GM12878 (cell line): ENCODE measurements around the gene SALL4. TPM values are rescaled to one million over a fixed set of nuclear protein-coding genes. Genes with fewer than 3 reads are reported as not detected.
"Not testable (repeated sequence)": the region's sequence is repeated elsewhere in the genome, so short reads cannot be mapped to it uniquely, and the experiment has no call there.

Experiments
- ATAC-seq: fragments of 200-7000 bp; cut with Tn5 transposase; 3 replicates; pipeline ENCODE4 v1.9.1; 2020; ENCODE audit warnings: mild to moderate bottlenecking, moderate library complexity
- BruUV-seq: library from RNA; stranded (reverse); fragments of 400-500 nt; replicated peaks from 2 replicates; lab custom pipeline; 2021; lab: Mats Ljungman, UMichigan
- CTCF ChIA-PET: fragments of 300-600 bp; sonication (Branson Sonifier 250); formaldehyde crosslinking; extraction: SDS; loops from one replicate; lab custom pipeline; 2021; ENCODE audit warnings: inconsistent platforms; lab: Yijun Ruan, JAX
- POLR2A ChIA-PET: fragments of 350-600 bp; formaldehyde crosslinking; extraction: SDS; loops from one replicate; lab custom pipeline; 2021; ENCODE audit warnings: inconsistent platforms; lab: Charles Lee
- RAD21 ChIA-PET: fragments of 300-600 bp; sonication (Branson Sonifier 250); formaldehyde crosslinking; loops from one replicate; lab custom pipeline; 2023; ENCODE audit warnings: antibody characterized with exemption; ENCODE audit not compliant: unreplicated experiment; lab: Charles Lee
- SMC1A ChIA-PET: fragments of 300-600 bp; sonication (Branson Sonifier 250); formaldehyde crosslinking; loops from one replicate; lab custom pipeline; 2023; ENCODE audit not compliant: unreplicated experiment, uncharacterized antibody; lab: Charles Lee
- DNase-seq: peaks from one replicate; pipeline ENCODE4 v3.0.0-alpha.2; 2011; ENCODE audit warnings: low read depth, low spot score
- FAIRE-seq: peaks from 3 replicates; lab custom pipeline; 2011; peaks lifted over from hg19 to GRCh38; lab: Jason Lieb, UNC
- H2AFZ ChIP-seq: 2 replicates; pipeline ENCODE4 v1.6.0; 2011; ENCODE audit warnings: low read depth, low read length, control low read depth; ENCODE audit not compliant: control insufficient read depth
- H3K27ac ChIP-seq: 2 replicates; pipeline ENCODE4 v1.5.1; 2011; ENCODE audit warnings: control low read depth; ENCODE audit not compliant: control insufficient read depth, insufficient read depth
- H3K27me3 ChIP-seq, 2 experiments: replicated peaks in 1 of 2; 2 replicates each; pipeline versions ENCODE4 v1.6.0 to v1.6.1; 2011; ENCODE audit warnings: low read length in 1 of 2; ENCODE audit not compliant: control insufficient read depth in 2 of 2, insufficient read depth in 2 of 2
- H3K36me3 ChIP-seq, 2 experiments: 2 replicates each; pipeline ENCODE4 v1.5.1; 2011; ENCODE audit warnings: low read length in 1 of 2; ENCODE audit not compliant: control insufficient read depth in 2 of 2, insufficient read depth in 2 of 2
- H3K4me1 ChIP-seq: 2 replicates; pipeline ENCODE4 v1.6.1; 2011; ENCODE audit warnings: mild to moderate bottlenecking, low read length, moderate library complexity, mixed read lengths; ENCODE audit not compliant: control insufficient read depth, insufficient read depth
- H3K4me2 ChIP-seq: 2 replicates; pipeline ENCODE4 v1.6.0; 2011; ENCODE audit warnings: control low read depth; ENCODE audit not compliant: control insufficient read depth, insufficient read depth
- H3K4me3 ChIP-seq: fragments of 200-600 bp; sonication (generic); 2 replicates; pipeline ENCODE4 v1.5.1; 2016
- H3K79me2 ChIP-seq: 2 replicates; pipeline ENCODE4 v1.6.0; 2011; ENCODE audit warnings: low read length; ENCODE audit not compliant: control insufficient read depth, insufficient read depth
- H3K9ac ChIP-seq: 2 replicates; pipeline ENCODE4 v1.8.0; 2011; ENCODE audit warnings: low read length, control low read depth, mixed read lengths; ENCODE audit not compliant: control insufficient read depth, insufficient read depth
- H3K9me3 ChIP-seq: replicated peaks from 3 replicates; pipeline ENCODE4 v1.5.1; 2011; ENCODE audit warnings: mild to moderate bottlenecking, low read length; ENCODE audit not compliant: control insufficient read depth, insufficient read depth
- H4K20me1 ChIP-seq: 2 replicates; pipeline ENCODE4 v1.6.0; 2011; ENCODE audit not compliant: control insufficient read depth, insufficient read depth
- BRCA1 ChIP-seq: IDR thresholded peaks from 2 replicates; pipeline ENCODE4 v1.6.1; 2011; ENCODE audit warnings: low read depth, low read length, improper control_type of control experiment
- CHD4 ChIP-seq: fragments of 200-600 bp; sonication (generic); IDR thresholded peaks from 2 replicates; pipeline ENCODE4 v1.6.1; 2016; ENCODE audit warnings: mild to moderate bottlenecking
- GATAD2B ChIP-seq: fragments of 450-650 bp; conservative IDR thresholded peaks from 2 replicates; pipeline ENCODE4 v1.6.1; 2017; ENCODE audit warnings: low read depth, mild to moderate bottlenecking, moderate library complexity
- KAT2A ChIP-seq: conservative IDR thresholded peaks from 2 replicates; pipeline ENCODE4 v1.6.1; 2011; ENCODE audit warnings: low read depth, low read length; ENCODE audit not compliant: control insufficient read depth
- NR2C2 ChIP-seq: IDR thresholded peaks from 2 replicates; pipeline ENCODE4 v1.6.1; 2011; ENCODE audit warnings: borderline replicate concordance, low read depth; ENCODE audit not compliant: control insufficient read depth, insufficient read length
- POU2F2 ChIP-seq: IDR thresholded peaks from 3 replicates; pipeline ENCODE4 v1.6.1; 2011; ENCODE audit warnings: low read depth, mild to moderate bottlenecking, low read length, borderline replicate concordance
- SIN3A ChIP-seq: IDR thresholded peaks from 2 replicates; pipeline ENCODE4 v1.6.1; 2012; ENCODE audit warnings: low read depth, low read length, improper control_type of control experiment
- SIX5 ChIP-seq: IDR thresholded peaks from 2 replicates; pipeline ENCODE4 v1.6.1; 2011; ENCODE audit warnings: mild to moderate bottlenecking, low read depth, low read length, moderate library complexity; ENCODE audit not compliant: severe bottlenecking
- SUPT20H ChIP-seq: IDR thresholded peaks from 2 replicates; pipeline ENCODE4 v1.6.1; 2011; ENCODE audit warnings: low read depth, mild to moderate bottlenecking, low read length, moderate library complexity, borderline replicate concordance; ENCODE audit not compliant: control insufficient read depth
- ZNF24 ChIP-seq: fragments of 450-650 bp; IDR thresholded peaks from 2 replicates; pipeline ENCODE4 v1.6.1; 2017; ENCODE audit warnings: antibody characterized with exemption, mild to moderate bottlenecking
- WGBS: methylation state at CpG from one replicate; pipeline ENCODE4 v1.1.6; 2016; ENCODE audit warnings: low lambda C conversion rate; ENCODE audit not compliant: insufficient replicate concordance, insufficient coverage; ENCODE audit errors: missing lambda C conversion rate; 5-methylcytosine and 5-hydroxymethylcytosine counted together
- in situ Hi-C: fragments of 300-500 bp; cut with MboI; formaldehyde crosslinking; loops from 9 replicates; pipeline ENCODE4 v1.14.3; 2018; ENCODE audit warnings: mixed read lengths
- intact Hi-C: fragments of 100-400 bp; cut with micrococcal nuclease; formaldehyde crosslinking; loops from one replicate; pipeline ENCODE4 v1.14.2; 2022; ENCODE audit not compliant: unreplicated experiment
- polyA plus RNA-seq, 11 experiments: library from polyadenylated mRNA; depleted of rRNA in 4 of 11; unstranded in 6 of 11; stranded (reverse) in 5 of 11; fragments of >200 nt; fragmentation: Nextera tagmentation in 4 of 11; fragmentation: Illumina TruSeq in 1 of 11; extraction: Ambion mirVana in 4 of 11; extraction: Trizol in 1 of 11; gene quantifications; 1 replicate in 1 of 11; 2 replicates in 10 of 11; pipeline versions ENCODE4 v1.2.1 to v1.2.3, GENCODE V29; 2011 to 2016; ENCODE audit warnings: inconsistent platforms in 2 of 11, missing spikeins in 2 of 11, low read depth in 1 of 11
- total RNA-seq, 4 experiments: library from RNA; depleted of rRNA in 3 of 4; stranded (reverse); fragments of >200 nt in 3 of 4; fragmentation: Illumina TruSeq in 1 of 4; extraction: Trizol in 1 of 4; gene quantifications; 2 replicates each; pipeline versions ENCODE4 v1.2.1 to v1.2.3, GENCODE V29; 2013 to 2021
- TF ChIP-seq, protein P1 (sequence below): fragments of 450-650 bp; IDR thresholded peaks from 2 replicates; pipeline ENCODE4 v1.6.1; 2017; ENCODE audit warnings: low read depth, mild to moderate bottlenecking, moderate library complexity
- TF ChIP-seq, protein P2 (sequence below): IDR thresholded peaks from 2 replicates; pipeline ENCODE4 v1.6.1; 2012; ENCODE audit warnings: low read depth, low read length, improper control_type of control experiment

Gene SALL4
- total and polyA plus RNA-seq, 10 of the 15 experiments (the other 5 are each of a cell fraction or from before 2014, with no cell fraction given), result 0.08 to 1.1 (median 0.23) TPM; not detected in 7

DNA sequence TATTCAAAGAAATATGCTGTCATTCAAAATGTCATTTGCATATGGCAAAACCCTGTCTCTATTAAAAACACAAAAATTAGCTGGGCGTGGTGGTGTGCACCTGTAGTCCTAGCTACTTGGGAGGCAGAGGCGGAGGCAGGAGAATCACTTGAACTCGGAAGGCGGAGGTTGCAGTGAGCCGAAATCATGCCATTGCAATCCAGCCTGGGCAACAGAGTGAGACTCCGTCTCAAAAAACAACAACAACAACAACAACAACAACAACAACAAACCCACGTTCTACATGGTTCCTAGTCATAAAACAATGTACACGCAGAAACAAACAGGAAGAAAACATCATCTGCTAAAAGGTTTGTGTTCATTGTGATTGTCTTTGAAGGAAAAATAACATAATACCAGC, 49.1 kb downstream of the SALL4 start:
- H3K4me2 ChIP-seq, H3K4me3 ChIP-seq, H3K9ac ChIP-seq, RAD21 ChIA-PET, ATAC-seq, POLR2A ChIA-PET, in situ Hi-C loops, H3K27me3 ChIP-seq, H3K9me3 ChIP-seq, H2AFZ ChIP-seq, FAIRE-seq, CTCF ChIA-PET, H3K4me1 ChIP-seq, intact Hi-C loops, H3K36me3 ChIP-seq, H3K79me2 ChIP-seq, H3K27ac ChIP-seq, DNase-seq, BruUV-seq, H4K20me1 ChIP-seq, SMC1A ChIA-PET: not testable (repeated sequence)
- WGBS, result 46% methylated on average over 7 of the region's 8 CpGs

DNA sequence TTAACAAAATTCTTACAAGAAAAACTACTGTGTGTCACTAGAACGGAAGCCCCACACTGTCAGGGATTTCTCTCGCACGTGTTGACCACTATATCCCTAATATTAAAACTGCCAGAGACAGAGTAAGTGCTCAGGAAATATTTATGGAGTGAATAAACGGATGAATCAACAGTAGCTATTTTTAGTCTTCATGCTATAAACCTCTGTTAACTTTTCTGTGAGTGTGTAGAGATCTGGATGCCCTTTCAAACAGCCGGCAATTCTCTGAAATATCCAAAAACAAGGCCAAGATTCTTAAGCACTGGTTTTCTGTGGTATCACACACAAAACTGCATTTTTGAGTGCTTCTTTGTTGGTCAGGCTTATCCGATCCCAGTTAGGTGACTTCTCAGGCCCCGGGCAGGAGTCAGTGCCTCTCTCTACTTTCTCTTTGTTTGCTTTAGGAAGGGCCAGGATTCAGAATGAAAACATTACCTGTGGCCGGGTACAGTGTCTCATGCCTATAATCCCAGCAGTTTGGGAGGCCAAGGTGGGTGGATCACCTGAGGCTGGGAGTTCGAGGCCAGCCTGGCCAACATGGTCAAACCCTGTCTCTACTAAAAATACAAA, 49.9 kb downstream of the SALL4 start:
- H3K27ac ChIP-seq, result no peak overlapping the region
- no TSS peak for BruUV-seq
- WGBS, result 42% methylated on average over 9 of the region's 9 CpGs
- H2AFZ ChIP-seq, result no peak overlapping the region
- CTCF ChIA-PET, result no interaction called here
- ATAC-seq, result no peak
- H4K20me1 ChIP-seq, result no peaks in the 10 kb centered on the region
- no peak overlapping the region for H3K4me2 ChIP-seq
- POLR2A ChIA-PET, result no interaction called here
- no peaks in the 10 kb centered on the region for H3K79me2 ChIP-seq
- in situ Hi-C loops (no loop called here), intact Hi-C loops (no loop called here)
- H3K36me3 ChIP-seq, result no peaks in the 10 kb centered on the region
- H3K27me3 ChIP-seq, result no peaks in the 10 kb centered on the region
- H3K4me3 ChIP-seq, result no peak overlapping the region
- no peak for DNase-seq
- RAD21 ChIA-PET, result no interaction called here
- no peak for FAIRE-seq
- no peak for TF ChIP-seq SIX5
- TF ChIP-seq SIN3A, result no peak
- TF ChIP-seq, protein P1, sequence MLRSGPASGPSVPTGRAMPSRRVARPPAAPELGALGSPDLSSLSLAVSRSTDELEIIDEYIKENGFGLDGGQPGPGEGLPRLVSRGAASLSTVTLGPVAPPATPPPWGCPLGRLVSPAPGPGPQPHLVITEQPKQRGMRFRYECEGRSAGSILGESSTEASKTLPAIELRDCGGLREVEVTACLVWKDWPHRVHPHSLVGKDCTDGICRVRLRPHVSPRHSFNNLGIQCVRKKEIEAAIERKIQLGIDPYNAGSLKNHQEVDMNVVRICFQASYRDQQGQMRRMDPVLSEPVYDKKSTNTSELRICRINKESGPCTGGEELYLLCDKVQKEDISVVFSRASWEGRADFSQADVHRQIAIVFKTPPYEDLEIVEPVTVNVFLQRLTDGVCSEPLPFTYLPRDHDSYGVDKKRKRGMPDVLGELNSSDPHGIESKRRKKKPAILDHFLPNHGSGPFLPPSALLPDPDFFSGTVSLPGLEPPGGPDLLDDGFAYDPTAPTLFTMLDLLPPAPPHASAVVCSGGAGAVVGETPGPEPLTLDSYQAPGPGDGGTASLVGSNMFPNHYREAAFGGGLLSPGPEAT, result no peak
- no peak for TF ChIP-seq ZNF24
- TF ChIP-seq KAT2A, result no peak
- TF ChIP-seq GATAD2B, result no peak
- no peak for TF ChIP-seq SUPT20H
- TF ChIP-seq, protein P2, sequence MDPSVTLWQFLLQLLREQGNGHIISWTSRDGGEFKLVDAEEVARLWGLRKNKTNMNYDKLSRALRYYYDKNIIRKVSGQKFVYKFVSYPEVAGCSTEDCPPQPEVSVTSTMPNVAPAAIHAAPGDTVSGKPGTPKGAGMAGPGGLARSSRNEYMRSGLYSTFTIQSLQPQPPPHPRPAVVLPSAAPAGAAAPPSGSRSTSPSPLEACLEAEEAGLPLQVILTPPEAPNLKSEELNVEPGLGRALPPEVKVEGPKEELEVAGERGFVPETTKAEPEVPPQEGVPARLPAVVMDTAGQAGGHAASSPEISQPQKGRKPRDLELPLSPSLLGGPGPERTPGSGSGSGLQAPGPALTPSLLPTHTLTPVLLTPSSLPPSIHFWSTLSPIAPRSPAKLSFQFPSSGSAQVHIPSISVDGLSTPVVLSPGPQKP, result no peak
- TF ChIP-seq POU2F2, result no peak
- no peak for TF ChIP-seq CHD4
- no peak for TF ChIP-seq NR2C2
- TF ChIP-seq BRCA1, result no peak
- no peaks in the 10 kb centered on the region for H3K9me3 ChIP-seq
- SMC1A ChIA-PET, result no interaction called here
- H3K9ac ChIP-seq, result no peak overlapping the region
- H3K4me1 ChIP-seq, result no peaks in the 10 kb centered on the region
